ENCODE measurements around the gene TSPEAR. TPM values are rescaled to one million over a fixed set of nuclear protein-coding genes. Genes with fewer than 3 reads are reported as not detected.

Gene TSPEAR
- total RNA-seq, 1 experiment from 2014 or later, result not detected

DNA sequence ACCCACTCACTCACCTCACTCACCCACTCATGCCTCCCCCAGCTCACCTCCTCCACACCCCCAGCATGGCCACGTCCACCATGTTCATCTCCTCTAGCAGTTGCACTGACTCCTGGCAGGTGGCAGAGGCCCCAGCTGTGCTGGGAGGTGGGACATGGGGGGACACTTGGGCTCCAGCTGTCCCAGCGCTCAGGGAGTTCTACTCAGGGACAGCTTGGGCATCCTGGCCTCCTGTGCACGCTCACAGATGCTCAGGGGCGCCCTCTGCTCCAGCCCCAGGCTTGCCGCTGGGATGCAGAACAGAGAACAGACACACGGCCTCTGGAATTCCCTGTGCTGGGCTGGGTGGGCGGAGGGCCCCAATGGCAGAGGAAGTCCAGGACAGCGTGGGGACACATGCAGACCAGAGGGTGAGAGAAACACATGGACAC, 94.3 kb downstream of the TSPEAR start:
- Mint-ChIP-seq H3K36me3 (ENCODE audit: insufficient read depth, unreplicated experiment) (peaks cover 5% of the 10 kb centered on the region), H3K4me1 (ENCODE audit: low read depth, unreplicated experiment) (no peaks in the 10 kb centered on the region)

DNA sequence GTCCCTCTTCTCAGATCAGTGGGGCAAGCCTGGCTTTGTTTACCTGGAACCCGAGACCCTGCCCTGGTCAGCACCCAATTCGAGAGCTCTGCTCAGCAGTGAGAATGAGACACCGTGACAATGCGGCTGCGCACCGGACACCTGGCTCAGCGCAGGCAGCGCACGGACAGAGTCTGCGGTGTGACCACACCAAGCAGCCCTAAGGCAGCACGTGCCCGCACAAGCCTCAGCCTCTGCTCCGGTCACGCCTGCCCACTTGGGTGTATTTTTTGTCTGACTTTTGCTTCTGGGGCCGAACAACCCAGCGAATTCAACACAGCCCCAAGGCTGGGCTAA, 94.8 kb downstream of the TSPEAR start:
- peaks cover 62% of the 10 kb centered on the region for H3K27me3 Mint-ChIP-seq (ENCODE audit: unreplicated experiment)
- no peak overlapping the region for H3K4me3 Mint-ChIP-seq (ENCODE audit: low read depth, unreplicated experiment)
- no TSS peak for BruUV-seq (replicated peaks)
- DNase-seq, result no peak
- H3K9me3 Mint-ChIP-seq (ENCODE audit: low read depth, unreplicated experiment), result peaks cover 11% of the 10 kb centered on the region
- CTCF ChIA-PET, result interaction anchor here (0.5 kb wide), 1 partner anchor 522 kb away, joined by 3 read pairs; no protein-coding TSS in a partner anchor
- TF ChIP-seq, protein P1, sequence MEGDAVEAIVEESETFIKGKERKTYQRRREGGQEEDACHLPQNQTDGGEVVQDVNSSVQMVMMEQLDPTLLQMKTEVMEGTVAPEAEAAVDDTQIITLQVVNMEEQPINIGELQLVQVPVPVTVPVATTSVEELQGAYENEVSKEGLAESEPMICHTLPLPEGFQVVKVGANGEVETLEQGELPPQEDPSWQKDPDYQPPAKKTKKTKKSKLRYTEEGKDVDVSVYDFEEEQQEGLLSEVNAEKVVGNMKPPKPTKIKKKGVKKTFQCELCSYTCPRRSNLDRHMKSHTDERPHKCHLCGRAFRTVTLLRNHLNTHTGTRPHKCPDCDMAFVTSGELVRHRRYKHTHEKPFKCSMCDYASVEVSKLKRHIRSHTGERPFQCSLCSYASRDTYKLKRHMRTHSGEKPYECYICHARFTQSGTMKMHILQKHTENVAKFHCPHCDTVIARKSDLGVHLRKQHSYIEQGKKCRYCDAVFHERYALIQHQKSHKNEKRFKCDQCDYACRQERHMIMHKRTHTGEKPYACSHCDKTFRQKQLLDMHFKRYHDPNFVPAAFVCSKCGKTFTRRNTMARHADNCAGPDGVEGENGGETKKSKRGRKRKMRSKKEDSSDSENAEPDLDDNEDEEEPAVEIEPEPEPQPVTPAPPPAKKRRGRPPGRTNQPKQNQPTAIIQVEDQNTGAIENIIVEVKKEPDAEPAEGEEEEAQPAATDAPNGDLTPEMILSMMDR (IDR thresholded peaks at IDR 0.05; ENCODE audit: unreplicated experiment), result no peak
- peaks cover 5% of the 10 kb centered on the region for H3K36me3 Mint-ChIP-seq (ENCODE audit: insufficient read depth, unreplicated experiment)
- H3K4me1 Mint-ChIP-seq (ENCODE audit: low read depth, unreplicated experiment), result no peaks in the 10 kb centered on the region
- intact Hi-C loops (cut with micrococcal nuclease; ENCODE audit: unreplicated experiment), result no loop called here
- H3K27ac Mint-ChIP-seq (ENCODE audit: unreplicated experiment), result no peak overlapping the region

More for the DNA sequence above, 94.3 kb downstream of the TSPEAR start:
- CTCF ChIA-PET, result no interaction called here
- H3K27ac Mint-ChIP-seq (ENCODE audit: unreplicated experiment), result no peak overlapping the region
- TF ChIP-seq, protein P1 (IDR thresholded peaks at IDR 0.05; ENCODE audit: unreplicated experiment), result no peak
- peaks cover 10% of the 10 kb centered on the region for H3K9me3 Mint-ChIP-seq (ENCODE audit: low read depth, unreplicated experiment)
- no peak overlapping the region for H3K4me3 Mint-ChIP-seq (ENCODE audit: low read depth, unreplicated experiment)
- DNase-seq, result no peak
- no TSS peak for BruUV-seq (replicated peaks)
- H3K27me3 Mint-ChIP-seq (ENCODE audit: unreplicated experiment), result peaks cover 61% of the 10 kb centered on the region
- intact Hi-C loops (cut with micrococcal nuclease; ENCODE audit: unreplicated experiment), result no loop called here

DNA sequence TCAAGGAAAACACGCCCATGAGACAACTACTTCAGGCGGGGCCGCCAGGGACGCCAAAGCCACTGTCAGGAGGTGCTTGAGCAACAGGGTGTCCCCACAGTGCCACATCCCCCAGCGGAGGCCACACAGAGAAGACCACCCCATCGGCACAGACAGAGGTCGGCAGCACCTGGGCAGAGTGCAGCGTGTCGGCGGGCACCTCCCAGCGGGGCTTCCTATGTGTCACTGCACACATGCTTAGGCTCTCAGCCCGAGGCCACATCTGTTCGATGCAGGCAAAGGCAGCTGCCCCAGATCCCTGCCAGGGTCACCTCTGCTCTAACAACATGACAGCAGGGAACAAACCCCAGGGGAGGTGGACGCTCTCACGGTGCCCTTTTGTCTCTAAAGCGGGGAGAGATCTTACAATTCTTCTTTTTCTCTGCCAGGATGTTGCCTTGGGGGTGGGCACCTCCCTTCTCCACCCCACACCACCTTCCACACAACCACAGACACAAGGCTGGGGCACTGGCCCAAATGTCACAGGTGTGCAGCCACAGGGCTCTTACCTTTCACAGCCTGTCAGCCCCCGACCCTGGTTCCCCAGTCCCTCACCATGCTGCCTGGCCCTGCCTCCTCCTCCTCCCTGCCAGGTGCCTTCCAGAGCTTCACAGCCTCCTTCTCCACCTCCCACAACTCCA, 95.3 kb downstream of the TSPEAR start:
- peaks cover 15% of the 10 kb centered on the region for H3K9me3 Mint-ChIP-seq (ENCODE audit: low read depth, unreplicated experiment)
- TF ChIP-seq, protein P1 (IDR thresholded peaks at IDR 0.05; ENCODE audit: unreplicated experiment), result no peak
- H3K27ac Mint-ChIP-seq (ENCODE audit: unreplicated experiment), result no peak overlapping the region
- BruUV-seq (replicated peaks), result no TSS peak
- H3K4me3 Mint-ChIP-seq (ENCODE audit: low read depth, unreplicated experiment), result no peak overlapping the region
- DNase-seq, result no peak
- intact Hi-C loops (cut with micrococcal nuclease; ENCODE audit: unreplicated experiment), result no loop called here
- no peaks in the 10 kb centered on the region for H3K4me1 Mint-ChIP-seq (ENCODE audit: low read depth, unreplicated experiment)
- CTCF ChIA-PET, result interaction anchor here (0.5 kb wide), 1 partner anchor 522 kb away, joined by 3 read pairs; no protein-coding TSS in a partner anchor
- peaks cover 62% of the 10 kb centered on the region for H3K27me3 Mint-ChIP-seq (ENCODE audit: unreplicated experiment)
- H3K36me3 Mint-ChIP-seq (ENCODE audit: insufficient read depth, unreplicated experiment), result peaks cover 5% of the 10 kb centered on the region

DNA sequence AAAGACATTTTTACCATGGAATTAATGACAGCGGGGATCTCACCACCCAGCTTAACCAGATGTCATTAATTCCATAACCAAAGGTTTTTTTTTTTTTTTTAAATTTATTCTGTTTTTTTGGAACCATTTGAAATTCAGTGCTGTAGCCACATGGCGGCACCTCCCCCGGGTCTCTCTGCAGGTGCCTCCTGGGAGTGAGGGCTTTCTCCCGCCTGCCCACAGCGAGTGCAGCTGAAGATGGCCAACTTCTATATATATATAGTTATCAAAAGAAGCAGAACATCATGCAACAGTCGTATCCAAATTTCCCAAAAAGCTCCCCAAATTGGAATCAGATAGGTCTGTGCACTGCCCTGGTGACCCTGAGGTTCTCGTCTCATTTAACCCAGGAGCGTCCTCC, 95.9 kb downstream of the TSPEAR start:
- TF ChIP-seq, protein P1 (IDR thresholded peaks at IDR 0.05; ENCODE audit: unreplicated experiment), result no peak
- H3K4me3 Mint-ChIP-seq (ENCODE audit: low read depth, unreplicated experiment), result no peak overlapping the region
- DNase-seq, result no peak
- no TSS peak for BruUV-seq (replicated peaks)
- CTCF ChIA-PET, result no interaction called here
- intact Hi-C loops (cut with micrococcal nuclease; ENCODE audit: unreplicated experiment), result no loop called here
- H3K36me3 Mint-ChIP-seq (ENCODE audit: insufficient read depth, unreplicated experiment), result peaks cover 5% of the 10 kb centered on the region
- H3K9me3 Mint-ChIP-seq (ENCODE audit: low read depth, unreplicated experiment), result peaks cover 15% of the 10 kb centered on the region
- H3K27me3 Mint-ChIP-seq (ENCODE audit: unreplicated experiment), result peaks cover 62% of the 10 kb centered on the region
- no peak overlapping the region for H3K27ac Mint-ChIP-seq (ENCODE audit: unreplicated experiment)
- H3K4me1 Mint-ChIP-seq (ENCODE audit: low read depth, unreplicated experiment), result no peaks in the 10 kb centered on the region

Measured in Calu3 (cell line).